GM12892 (cell line): ENCODE measurements around the gene PRSS27. TPM values are rescaled to one million over a fixed set of nuclear protein-coding genes. Genes with fewer than 3 reads are reported as not detected.

Experiments used
- DNase-seq: peaks from one replicate; pipeline ENCODE4 v3.0.0; 2011; ENCODE audit not compliant: insufficient read length
- FAIRE-seq: peaks from 2 replicates; lab custom pipeline; 2011; peaks lifted over from hg19 to GRCh38; lab: Jason Lieb, UNC
- POLR2A ChIP-seq: IDR thresholded peaks from 2 replicates; pipeline ENCODE4 v1.6.1; 2011; ENCODE audit warnings: low read depth, low read length, control low read depth
- POLR2AphosphoS5 ChIP-seq: IDR thresholded peaks from 2 replicates; pipeline ENCODE4 v1.6.1; 2011; ENCODE audit warnings: low read depth, low read length, control low read depth
- TAF1 ChIP-seq: IDR thresholded peaks from 2 replicates; pipeline ENCODE4 v1.6.1; 2011; ENCODE audit warnings: low read depth, mild to moderate bottlenecking, control low read depth, low read length, borderline replicate concordance
- polyA plus RNA-seq: library from polyadenylated mRNA; unstranded; fragments of >200 nt; gene quantifications from one replicate; pipeline ENCODE4 v1.2.1, GENCODE V29; 2012; ENCODE audit warnings: missing spikeins, inconsistent platforms; ENCODE audit not compliant: missing spikeins

PRSS27 gene
- 0.17 TPM for polyA plus RNA-seq

DNA sequence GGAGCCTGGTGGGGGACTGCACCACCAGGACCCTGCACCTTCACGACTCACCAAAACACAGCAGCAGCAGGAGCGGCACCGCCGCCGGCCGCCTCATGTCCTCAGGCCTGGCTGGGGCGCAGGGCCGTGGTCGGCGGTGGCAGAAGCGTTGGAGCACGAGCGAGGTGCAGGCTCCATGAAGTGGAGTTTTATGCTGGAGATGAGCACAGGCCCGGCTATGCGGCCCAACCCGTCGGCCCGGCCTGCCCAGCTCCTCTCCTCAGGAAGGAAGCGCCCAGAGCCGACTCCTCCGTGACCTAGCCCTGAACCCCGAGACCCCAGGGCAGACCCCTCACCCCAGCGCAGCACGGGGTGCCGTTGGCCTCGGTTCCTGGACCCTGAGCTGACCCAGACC is at the start of gene PRSS27:
Gene PRSS27 (minus strand): TSS at position 161 of the 394 bp plus-strand sequence. CDS start 64 bp downstream, at position 97.
- DNase-seq, result no peak
- FAIRE-seq, result no peak
- no peak for TF ChIP-seq POLR2AphosphoS5
- TF ChIP-seq POLR2A, result no peak
- no peak for TF ChIP-seq TAF1

DNA sequence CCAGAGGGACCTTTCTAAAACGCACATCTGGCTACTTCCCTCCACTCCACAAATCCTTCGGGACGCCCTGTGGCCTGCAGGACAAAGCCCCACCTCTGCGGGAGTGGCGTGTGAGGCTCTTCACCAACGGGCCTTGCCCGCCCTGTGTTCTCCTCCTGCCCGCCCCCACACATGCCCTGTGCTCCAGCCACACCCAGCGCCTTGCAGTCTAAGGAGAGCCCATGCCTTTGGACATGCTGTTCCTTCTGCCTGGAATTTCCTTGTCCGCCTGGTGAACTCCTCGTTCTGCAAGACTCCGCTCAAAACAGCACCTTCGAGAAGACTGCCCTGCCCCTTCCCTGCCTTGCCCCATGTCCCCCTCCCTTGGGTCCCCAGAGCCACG is 49.6 kb upstream of the PRSS27 start:
- FAIRE-seq, result no peak
- DNase-seq, result no peak

DNA sequence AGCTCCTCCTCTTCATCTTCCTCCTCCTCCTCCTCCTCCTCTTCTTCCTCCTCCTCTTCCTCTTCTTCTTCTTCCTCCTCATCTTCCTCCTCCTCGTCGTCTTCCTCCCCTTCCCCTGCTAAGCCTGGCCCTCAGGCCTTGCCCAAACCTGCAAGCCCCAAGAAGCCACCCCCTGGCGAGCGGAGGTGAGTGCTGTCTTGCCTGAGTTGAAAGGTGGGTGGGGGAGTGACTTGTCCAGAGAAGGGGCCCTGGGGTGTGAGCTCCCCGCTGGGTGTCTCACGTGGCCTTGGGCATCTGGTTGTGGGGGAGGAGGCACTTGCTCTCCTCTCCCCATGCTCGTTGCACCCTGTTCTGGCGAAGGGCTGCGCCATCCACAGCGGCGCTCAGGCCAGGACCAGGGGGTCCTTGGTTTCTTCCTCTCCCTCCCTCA is 49.1 kb upstream of the PRSS27 start:
- no peak for DNase-seq
- FAIRE-seq, result no peak
- TF ChIP-seq TAF1 (no peak), POLR2A (no peak), POLR2AphosphoS5 (no peak)

More for the DNA sequence above, 49.6 kb upstream of the PRSS27 start:
- TF ChIP-seq POLR2AphosphoS5 (0 out of 2 replicates have a peak, but pooled peaks have one; percentile 5), POLR2A (no peak), TAF1 (no peak)

DNA sequence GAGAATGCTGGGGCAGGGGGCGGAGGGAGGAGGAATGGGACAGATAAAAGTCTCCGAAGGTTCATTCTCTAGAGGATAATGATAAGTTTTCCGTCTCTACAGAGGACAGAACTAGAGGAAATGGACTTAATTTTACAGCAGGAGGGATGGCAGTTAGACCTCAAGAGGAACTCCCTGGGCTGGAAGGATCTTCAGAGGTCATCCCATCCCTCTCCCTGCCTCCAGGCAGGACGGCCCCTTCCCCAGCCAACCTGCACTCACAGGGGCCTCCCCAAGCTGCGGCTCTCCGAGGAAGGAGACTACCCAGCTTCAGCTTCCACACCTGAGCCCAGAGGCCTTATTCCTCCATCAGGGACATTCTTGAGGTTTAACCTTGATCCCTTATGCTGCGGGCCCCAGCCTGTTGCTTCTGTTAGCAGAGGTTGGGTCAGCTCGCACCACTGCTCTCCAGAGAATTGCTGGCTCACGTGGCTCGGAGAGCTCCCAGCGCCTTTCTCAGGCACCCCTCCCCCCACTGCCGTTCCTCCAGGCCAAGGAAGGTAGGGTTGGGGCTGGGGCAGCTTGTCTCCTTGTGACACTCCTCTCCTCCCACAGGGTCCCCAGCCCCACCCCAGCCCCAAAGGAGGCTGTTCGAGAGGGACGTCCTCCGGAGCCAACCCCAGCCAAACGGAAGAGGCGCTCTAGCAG is 48.5 kb upstream of the PRSS27 start:
- no peak for FAIRE-seq
- no peak for DNase-seq
- TF ChIP-seq TAF1 (no peak), POLR2A (peak; percentile 30; the same call in 1 of the 2 replicates), POLR2AphosphoS5 (peak; percentile 35; the same call in 1 of the 2 replicates)

DNA sequence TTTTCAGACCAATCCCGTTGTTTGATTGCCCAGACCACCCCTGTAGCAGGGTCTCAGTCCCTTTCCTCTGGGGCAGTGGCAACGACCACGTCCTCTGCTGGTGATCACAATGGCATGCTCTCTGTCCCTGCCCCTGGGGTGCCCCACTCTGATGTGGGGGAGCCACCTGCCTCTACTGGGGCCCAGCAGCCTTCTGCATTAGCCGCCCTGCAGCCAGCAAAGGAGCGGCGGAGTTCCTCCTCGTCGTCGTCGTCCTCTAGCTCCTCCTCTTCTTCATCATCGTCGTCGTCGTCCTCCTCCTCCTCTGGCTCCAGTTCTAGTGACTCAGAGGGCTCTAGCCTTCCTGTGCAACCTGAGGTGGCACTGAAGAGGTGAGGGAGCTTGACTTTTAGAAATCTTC is 47.9 kb upstream of the PRSS27 start:
- FAIRE-seq, result no peak
- TF ChIP-seq TAF1 (no peak), POLR2A (0 out of 2 replicates have a peak, but pooled peaks have one; percentile 7), POLR2AphosphoS5 (peak; percentile 29; the same call in 1 of the 2 replicates)
- DNase-seq, result no peak

DNA sequence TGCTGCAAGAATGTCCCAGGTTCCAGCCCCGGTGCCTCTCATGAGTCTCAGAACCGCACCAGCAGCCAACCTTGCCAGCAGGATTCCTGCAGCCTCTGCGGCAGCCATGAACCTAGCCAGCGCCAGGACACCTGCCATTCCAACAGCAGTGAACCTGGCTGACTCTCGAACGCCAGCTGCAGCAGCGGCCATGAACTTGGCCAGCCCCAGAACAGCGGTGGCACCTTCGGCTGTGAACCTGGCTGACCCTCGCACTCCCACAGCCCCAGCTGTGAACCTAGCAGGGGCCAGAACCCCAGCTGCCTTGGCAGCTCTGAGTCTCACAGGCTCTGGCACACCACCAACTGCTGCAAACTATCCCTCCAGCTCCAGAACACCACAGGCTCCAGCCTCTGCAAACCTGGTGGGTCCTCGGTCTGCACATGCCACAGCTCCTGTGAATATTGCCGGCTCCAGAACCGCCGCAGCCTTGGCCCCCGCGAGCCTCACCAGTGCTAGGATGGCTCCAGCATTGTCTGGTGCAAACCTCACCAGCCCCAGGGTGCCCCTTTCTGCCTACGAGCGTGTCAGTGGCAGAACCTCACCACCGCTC is 47.2 kb upstream of the PRSS27 start:
- DNase-seq (no peak), FAIRE-seq (no peak)
- TF ChIP-seq POLR2AphosphoS5 (no peak), TAF1 (no peak), POLR2A (no peak)

DNA sequence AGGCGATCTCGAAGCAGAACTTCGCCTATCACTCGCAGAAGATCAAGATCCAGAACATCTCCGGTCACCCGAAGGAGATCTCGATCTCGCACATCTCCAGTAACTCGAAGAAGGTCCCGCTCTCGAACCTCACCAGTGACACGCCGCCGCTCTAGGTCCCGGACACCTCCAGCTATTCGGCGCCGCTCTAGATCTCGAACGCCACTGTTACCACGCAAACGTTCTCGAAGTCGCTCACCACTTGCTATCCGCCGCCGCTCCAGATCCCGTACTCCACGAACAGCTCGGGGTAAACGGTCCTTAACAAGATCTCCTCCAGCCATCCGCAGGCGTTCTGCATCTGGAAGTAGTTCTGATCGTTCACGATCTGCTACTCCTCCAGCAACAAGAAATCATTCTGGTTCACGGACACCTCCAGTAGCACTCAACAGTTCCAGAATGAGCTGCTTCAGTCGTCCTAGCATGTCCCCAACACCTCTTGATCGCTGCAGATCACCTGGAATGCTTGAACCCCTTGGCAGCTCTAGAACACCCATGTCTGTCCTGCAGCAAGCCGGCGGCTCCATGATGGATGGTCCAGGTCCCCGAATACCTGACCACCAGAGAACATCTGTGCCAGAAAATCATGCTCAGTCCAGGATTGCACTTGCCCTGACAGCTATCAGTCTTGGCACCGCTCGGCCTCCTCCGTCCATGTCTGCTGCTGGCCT is 46.6 kb upstream of the PRSS27 start:
- TF ChIP-seq POLR2AphosphoS5 (peak; percentile 45), TAF1 (no peak)
- DNase-seq, result no peak
- no peak for FAIRE-seq

DNA sequence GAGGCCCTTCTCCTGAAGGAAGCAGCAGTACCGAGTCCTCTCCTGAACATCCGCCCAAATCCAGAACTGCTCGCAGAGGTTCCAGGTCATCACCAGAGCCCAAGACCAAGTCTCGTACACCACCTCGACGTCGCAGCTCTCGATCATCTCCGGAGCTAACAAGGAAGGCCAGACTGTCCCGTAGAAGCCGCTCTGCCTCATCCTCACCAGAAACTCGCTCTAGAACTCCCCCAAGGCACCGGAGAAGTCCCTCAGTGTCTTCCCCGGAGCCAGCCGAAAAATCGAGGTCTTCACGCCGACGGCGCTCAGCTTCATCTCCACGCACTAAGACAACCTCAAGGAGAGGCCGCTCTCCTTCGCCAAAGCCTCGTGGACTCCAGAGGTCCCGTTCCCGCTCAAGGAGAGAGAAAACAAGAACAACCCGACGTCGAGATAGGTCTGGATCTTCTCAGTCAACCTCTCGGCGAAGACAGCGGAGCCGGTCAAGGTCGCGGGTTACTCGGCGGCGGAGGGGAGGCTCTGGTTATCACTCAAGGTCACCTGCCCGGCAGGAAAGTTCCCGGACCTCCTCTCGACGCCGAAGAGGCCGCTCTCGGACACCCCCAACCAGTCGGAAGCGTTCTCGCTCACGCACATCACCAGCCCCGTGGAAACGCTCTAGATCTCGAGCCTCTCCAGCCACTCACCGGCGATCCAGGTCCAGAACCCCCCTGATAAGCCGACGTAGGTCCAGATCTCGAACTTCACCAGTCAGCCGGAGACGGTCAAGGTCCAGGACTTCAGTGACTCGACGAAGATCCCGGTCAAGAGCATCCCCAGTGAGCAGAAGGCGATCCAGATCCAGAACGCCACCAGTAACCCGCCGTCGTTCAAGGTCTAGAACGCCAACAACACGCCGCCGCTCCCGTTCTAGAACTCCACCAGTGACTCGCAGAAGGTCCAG is 45.7 kb upstream of the PRSS27 start:
- FAIRE-seq, result no peak
- DNase-seq, result no peak
- TF ChIP-seq POLR2AphosphoS5 (no peak; the same call in 1 of the 2 replicates), TAF1 (no peak), POLR2A (peak; percentile 34)

DNA sequence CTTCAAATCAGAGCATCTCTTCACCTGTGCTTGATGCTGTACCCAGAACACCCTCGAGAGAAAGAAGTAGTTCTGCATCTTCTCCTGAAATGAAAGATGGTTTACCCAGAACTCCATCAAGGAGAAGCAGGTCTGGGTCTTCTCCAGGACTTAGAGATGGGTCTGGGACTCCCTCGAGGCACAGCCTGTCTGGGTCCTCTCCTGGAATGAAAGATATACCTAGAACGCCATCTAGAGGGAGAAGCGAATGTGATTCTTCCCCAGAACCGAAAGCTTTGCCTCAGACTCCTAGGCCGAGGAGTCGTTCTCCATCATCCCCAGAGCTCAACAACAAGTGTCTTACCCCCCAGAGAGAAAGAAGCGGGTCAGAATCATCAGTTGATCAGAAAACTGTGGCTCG is 44.7 kb upstream of the PRSS27 start:
- DNase-seq (no peak), FAIRE-seq (no peak)
- peak; percentile 29; the same call in 1 of the 2 replicates for TF ChIP-seq POLR2AphosphoS5
- no peak for TF ChIP-seq TAF1
- TF ChIP-seq POLR2A, result 0 out of 2 replicates have a peak, but pooled peaks have one; percentile 31

DNA sequence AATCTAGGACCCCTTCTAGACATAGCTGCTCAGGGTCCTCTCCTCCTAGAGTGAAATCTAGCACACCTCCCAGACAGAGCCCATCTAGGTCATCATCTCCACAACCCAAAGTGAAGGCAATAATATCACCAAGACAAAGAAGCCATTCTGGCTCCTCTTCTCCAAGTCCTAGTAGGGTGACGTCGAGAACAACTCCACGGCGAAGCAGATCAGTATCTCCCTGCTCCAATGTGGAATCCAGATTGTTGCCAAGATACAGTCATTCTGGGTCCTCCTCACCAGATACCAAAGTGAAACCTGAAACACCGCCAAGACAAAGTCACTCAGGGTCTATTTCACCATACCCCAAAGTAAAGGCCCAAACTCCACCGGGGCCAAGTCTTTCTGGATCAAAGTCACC is 43.1 kb upstream of the PRSS27 start:
- FAIRE-seq, result no peak
- no peak for TF ChIP-seq POLR2A
- TF ChIP-seq TAF1, result no peak
- TF ChIP-seq POLR2AphosphoS5, result no peak

DNA sequence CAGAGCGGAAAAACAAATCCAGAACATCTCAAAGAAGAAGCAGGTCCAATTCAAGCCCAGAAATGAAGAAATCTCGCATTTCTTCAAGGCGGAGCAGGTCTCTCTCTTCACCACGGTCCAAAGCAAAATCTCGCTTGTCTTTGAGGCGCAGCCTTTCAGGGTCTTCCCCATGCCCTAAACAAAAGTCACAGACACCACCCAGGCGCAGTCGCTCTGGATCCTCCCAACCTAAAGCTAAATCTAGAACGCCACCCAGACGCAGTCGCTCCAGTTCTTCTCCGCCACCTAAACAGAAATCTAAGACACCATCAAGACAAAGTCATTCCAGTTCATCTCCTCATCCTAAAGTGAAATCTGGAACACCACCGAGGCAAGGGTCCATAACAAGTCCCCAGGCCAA is 42.7 kb upstream of the PRSS27 start:
- FAIRE-seq (no peak), DNase-seq (no peak)
- TF ChIP-seq TAF1 (no peak), POLR2AphosphoS5 (no peak), POLR2A (no peak)

More for the DNA sequence above, 43.1 kb upstream of the PRSS27 start:
- no peak for DNase-seq
